ENCODE measurements around the gene RAB40C. TPM values are rescaled to one million over a fixed set of nuclear protein-coding genes. Genes with fewer than 3 reads are reported as not detected.

Gene RAB40C
- total RNA-seq, 2 experiments from 2014 or later: 15.1 to 18.2 TPM

Small RNAs within 50 kb of the gene (microRNA-seq; reads per million reads assigned to microRNA genes)
- gene MIR3176: 6.3 reads per million

Other genes with a start within 250 kb of the RAB40C start
- gene AXIN1, start 237.3 kb upstream of the RAB40C start, total RNA-seq: 10 to 100 TPM; 30.9 to 32.5 TPM
- 10 to 100 TPM; 64.4 to 67.5 TPM for gene MRPL28, start 219.5 kb upstream of the RAB40C start, total RNA-seq
- gene PGAP6, start 208.1 kb upstream of the RAB40C start, total RNA-seq: 10 to 100 TPM; 58.9 to 59.0 TPM
- 1 to 10 TPM; 8.2 to 8.8 TPM for gene NME4, start 192.9 kb upstream of the RAB40C start, total RNA-seq
- 1 to 10 TPM; 5.6 to 7.9 TPM for gene DECR2, start 188.2 kb upstream of the RAB40C start, total RNA-seq
- gene RAB11FIP3, start 164.4 kb upstream of the RAB40C start, total RNA-seq: 10 to 100 TPM; 28.8 to 29.3 TPM
- 10 to 100 TPM; 83.5 to 87.4 TPM for gene CAPN15, start 62.4 kb upstream of the RAB40C start, total RNA-seq
- not detected for gene PRR35, start 29.7 kb upstream of the RAB40C start, total RNA-seq
- gene NHLRC4, start 23.1 kb upstream of the RAB40C start, total RNA-seq: 1 to 10 TPM; 3.0 to 3.6 TPM
- gene PIGQ, start 20.1 kb upstream of the RAB40C start, total RNA-seq: 10 to 100 TPM; 46.3 to 54.3 TPM
- gene WFIKKN1, start 40.9 kb downstream of the RAB40C start, total RNA-seq: under 1 TPM; 0.47 to 0.60 TPM
- 10 to 100 TPM; 75.7 to 81.2 TPM for gene METTL26, start 46.2 kb downstream of the RAB40C start, total RNA-seq
- 10 to 100 TPM; 35.4 to 43.0 TPM for gene MCRIP2, start 51.8 kb downstream of the RAB40C start, total RNA-seq
- 10 to 100 TPM; 73.2 to 79.1 TPM for gene WDR90, start 59.3 kb downstream of the RAB40C start, total RNA-seq
- 100 to 1,000 TPM; 173 to 183 TPM for gene RHOT2, start 78.1 kb downstream of the RAB40C start, total RNA-seq
- 1 to 10 TPM; 1.1 to 1.7 TPM for gene RHBDL1, start 85.6 kb downstream of the RAB40C start, total RNA-seq
- 10 to 100 TPM; 74.3 to 93.3 TPM for gene STUB1, start 90.3 kb downstream of the RAB40C start, total RNA-seq
- gene JMJD8, start 94.3 kb downstream of the RAB40C start, total RNA-seq: 10 to 100 TPM; 34.0 to 38.3 TPM
- 10 to 100 TPM; 18.7 to 20.3 TPM for gene WDR24, start 100.3 kb downstream of the RAB40C start, total RNA-seq
- 10 to 100 TPM; 15.9 to 21.8 TPM for gene FBXL16, start 115.7 kb downstream of the RAB40C start, total RNA-seq
- 10 to 100 TPM; 10.0 to 12.4 TPM for gene METRN, start 125.1 kb downstream of the RAB40C start, total RNA-seq
- gene ANTKMT, start 131.1 kb downstream of the RAB40C start, total RNA-seq: 10 to 100 TPM; 21.6 to 23.2 TPM
- gene CCDC78, start 136.4 kb downstream of the RAB40C start, total RNA-seq: 1 to 10 TPM; 5.8 to 6.1 TPM
- gene HAGHL, start 137.0 kb downstream of the RAB40C start, total RNA-seq: 10 to 100 TPM; 25.8 to 34.2 TPM
- 10 to 100 TPM; 39.6 to 42.4 TPM for gene CIAO3, start 150.9 kb downstream of the RAB40C start, total RNA-seq
- not detected for gene MSLN, start 170.7 kb downstream of the RAB40C start, total RNA-seq
- gene RPUSD1, start 198.3 kb downstream of the RAB40C start, total RNA-seq: 10 to 100 TPM; 25.1 to 26.6 TPM
- 10 to 100 TPM; 92.8 to 94.2 TPM for gene CHTF18, start 198.6 kb downstream of the RAB40C start, total RNA-seq
- gene GNG13, start 210.7 kb downstream of the RAB40C start, total RNA-seq: not detected

Measured in activated naive CD8-positive, alpha-beta T cell treated with anti-CD3 and anti-CD28 coated beads, Interleukin-2, amount 10 ng/mL, durations not matched to agents 7 days and 5 days (primary cell).